ENCODE measurements around the gene SLC48A1. TPM values are rescaled to one million over a fixed set of nuclear protein-coding genes. Genes with fewer than 3 reads are reported as not detected.

The SLC48A1 gene
- total and polyA plus RNA-seq, 2 donors (not counting 3 experiments of a cell fraction or from before 2014, with no cell fraction given): 17.3 to 20.3 TPM

GRCh38 chr12:47744778-47745436, 28.1 kb upstream of the SLC48A1 start:
- dilution Hi-C loops (cut with MboI; ENCODE audit: extremely low pct_ligation_motif_present, low sequenced_read_pairs): no loop called here
- Histone ChIP-seq H2AFZ (ENCODE audit: low read depth, low read length) (no peak overlapping the region), H3K9me3 (replicated peaks; ENCODE audit: control insufficient read depth, insufficient read depth, low read length) (no peaks in the 10 kb centered on the region), H3K4me2 (ENCODE audit: insufficient read depth, low read length) (no peak overlapping the region), H3K79me2 (ENCODE audit: control insufficient read depth, insufficient read depth, low read length) (no peaks in the 10 kb centered on the region), H3K36me3 (ENCODE audit: control insufficient read depth in 2 of 2, extremely low read depth in 1 of 2, insufficient read depth in 2 of 2, low read length in 2 of 2) (peaks cover 6 to 37% of the 10 kb centered on the region in 2 experiments), H3K4me1 (ENCODE audit: control insufficient read depth, extremely low read depth, insufficient read depth, low read length) (peaks cover 11% of the 10 kb centered on the region), H3K27me3 (ENCODE audit: control insufficient read depth in 2 of 2, insufficient read depth in 2 of 2, low read length in 2 of 2) (no peaks in the 10 kb centered on the region), H3K27ac (ENCODE audit: insufficient read depth, low read depth, low read length) (no peak overlapping the region), H3K9me1 (replicated peaks; ENCODE audit: control insufficient read depth, extremely low read depth, insufficient read depth, low read length) (no peaks in the 10 kb centered on the region), H3K9ac (replicated peaks; ENCODE audit: extremely low read depth, insufficient read depth, low read length) (no peak overlapping the region), H4K20me1 (replicated peaks; ENCODE audit: control insufficient read depth, extremely low read depth, insufficient read depth, low read length) (no peaks in the 10 kb centered on the region), H3K4me3 (replicated peaks in 1 of 3; ENCODE audit: insufficient read depth in 1 of 3, low read depth in 1 of 3, low read length in 3 of 3) (no peak overlapping the region)
- no TSS peak for BruUV-seq (replicated peaks)
- no peak for DNase-seq (ENCODE audit: low read depth, low spot score)
- CTCF ChIA-PET: interaction anchor here (0.9 to 10.4 kb wide), 6 partner anchors 12 to 95 kb away, joined by 5 to 385 read pairs (median 134); partner anchors contain the start of genes RAPGEF3 and SLC48A1
- FAIRE-seq: no peak
- POLR2A ChIA-PET: no interaction called here
- intact Hi-C loops (cut with micrococcal nuclease): no loop called here
- TF ChIP-seq EZH2 (IDR thresholded peaks at IDR 0.05; ENCODE audit: borderline replicate concordance, low read depth, low read length, severe bottlenecking) (no peak), POLR2A (IDR thresholded peaks at IDR 0.05; ENCODE audit: low read depth, low read length) (no peak), MAX (IDR thresholded peaks at IDR 0.05; ENCODE audit: insufficient read depth, insufficient read length) (no peak), CTCF (IDR thresholded peaks at IDR 0.05; ENCODE audit: extremely low read depth in 1 of 2, insufficient read depth in 1 of 2, low read depth in 1 of 2, low read length in 2 of 2) (no peak), POLR2AphosphoS5 (IDR thresholded peaks at IDR 0.05; ENCODE audit: insufficient read depth, low read depth, low read length) (no peak), GATA2 (IDR thresholded peaks at IDR 0.05; ENCODE audit: insufficient read depth, insufficient read length, low read depth, low read length) (no peak), FOS (IDR thresholded peaks at IDR 0.05; ENCODE audit: borderline replicate concordance, insufficient read depth, low read length) (no peak), JUN (IDR thresholded peaks at IDR 0.05; ENCODE audit: borderline replicate concordance, insufficient read depth, insufficient read length, low read depth) (no peak), MYC (IDR thresholded peaks at IDR 0.05; ENCODE audit: low read depth, low read length) (no peak)

Data from endothelial cell of umbilical vein (primary cell).